HEK293T (cell line): ENCODE data around the gene MAP3K20.

ENCODE experiments used
- CTCF ChIA-PET: fragments of 350-600 bp; formaldehyde crosslinking; extraction: SDS; loops from one replicate; lab custom pipeline; 2021; ENCODE audit warnings: antibody characterized with exemption, inconsistent platforms; lab: Yijun Ruan, JAX
- POLR2A ChIA-PET: fragments of 350-600 bp; formaldehyde crosslinking; extraction: SDS; loops from one replicate; lab custom pipeline; 2020; ENCODE audit warnings: antibody characterized with exemption, inconsistent platforms; lab: Yijun Ruan, JAX
- DNase-seq: peaks from one replicate; pipeline ENCODE4 v3.0.0; 2012; ENCODE audit warnings: mixed read lengths; ENCODE audit errors: extremely low spot score
- ARNT ChIP-seq: fragments of 450-650 bp; IDR thresholded peaks from 2 replicates; pipeline ENCODE4 v1.6.1; 2017; ENCODE audit warnings: mild to moderate bottlenecking
- BHLHE40 ChIP-seq: fragments of 450-650 bp; IDR thresholded peaks from 2 replicates; pipeline ENCODE4 v1.6.1; 2016; ENCODE audit warnings: mild to moderate bottlenecking, moderate library complexity, borderline replicate concordance
- CTBP1 ChIP-seq: fragments of 450-650 bp; IDR thresholded peaks from 2 replicates; pipeline ENCODE4 v1.6.1; 2016; ENCODE audit warnings: borderline replicate concordance
- ELF4 ChIP-seq: fragments of 450-650 bp; IDR thresholded peaks from 2 replicates; pipeline ENCODE4 v1.6.1; 2017; ENCODE audit warnings: antibody characterized with exemption
- FOXA1 ChIP-seq: fragments of 450-650 bp; IDR thresholded peaks from 2 replicates; pipeline ENCODE4 v1.6.1; 2016; ENCODE audit warnings: mild to moderate bottlenecking
- FOXK2 ChIP-seq: fragments of 450-650 bp; IDR thresholded peaks from 2 replicates; pipeline ENCODE4 v1.6.1; 2016; ENCODE audit warnings: mild to moderate bottlenecking
- FOXM1 ChIP-seq: fragments of 450-650 bp; IDR thresholded peaks from 2 replicates; pipeline ENCODE4 v1.6.1; 2017; ENCODE audit warnings: mild to moderate bottlenecking, borderline replicate concordance
- HDGF ChIP-seq: fragments of 450-650 bp; IDR thresholded peaks from 2 replicates; pipeline ENCODE4 v1.6.1; 2017; ENCODE audit warnings: antibody characterized with exemption, borderline replicate concordance
- L3MBTL2 ChIP-seq: fragments of 450-650 bp; conservative IDR thresholded peaks from 2 replicates; pipeline ENCODE4 v1.6.1; 2016; ENCODE audit warnings: mild to moderate bottlenecking
- LEF1 ChIP-seq: fragments of 450-650 bp; IDR thresholded peaks from 2 replicates; pipeline ENCODE4 v1.6.1; 2017; ENCODE audit warnings: mild to moderate bottlenecking, borderline replicate concordance
- NFRKB ChIP-seq: fragments of 450-650 bp; IDR thresholded peaks from 2 replicates; pipeline ENCODE4 v1.6.1; 2016; ENCODE audit warnings: mild to moderate bottlenecking, moderate library complexity
- PKNOX1 ChIP-seq: fragments of 450-650 bp; IDR thresholded peaks from 2 replicates; pipeline ENCODE4 v1.6.1; 2016
- SP1 ChIP-seq: fragments of 450-650 bp; IDR thresholded peaks from 2 replicates; pipeline ENCODE4 v1.6.1; 2017
- SUZ12 ChIP-seq: fragments of 450-650 bp; IDR thresholded peaks from 2 replicates; pipeline ENCODE4 v1.6.1; 2016; ENCODE audit warnings: mild to moderate bottlenecking
- TARDBP ChIP-seq: fragments of 450-650 bp; IDR thresholded peaks from 2 replicates; pipeline ENCODE4 v1.6.1; 2016
- ZNF384 ChIP-seq: fragments of 450-650 bp; IDR thresholded peaks from 2 replicates; pipeline ENCODE4 v1.6.1; 2016

MAP3K20 gene

GRCh38 chr2:173221937-173222594 lies 146.4 kb downstream of the MAP3K20 start:
- ChIA-PET POLR2A (no interaction called here), CTCF (no interaction called here)
- no peak for DNase-seq
- TF ChIP-seq L3MBTL2: no peak
- no peak for TF ChIP-seq CTBP1
- TF ChIP-seq LEF1: no peak
- TF ChIP-seq ZNF384: no peak
- TF ChIP-seq HDGF: no peak
- no peak for TF ChIP-seq ELF4
- no peak for TF ChIP-seq SP1
- TF ChIP-seq ARNT: no peak
- no peak for TF ChIP-seq SUZ12
- TF ChIP-seq NFRKB: no peak
- no peak for TF ChIP-seq FOXM1
- no peak for TF ChIP-seq PKNOX1
- TF ChIP-seq TARDBP: no peak
- no peak for TF ChIP-seq BHLHE40
- no peak for TF ChIP-seq FOXK2
- no peak for TF ChIP-seq FOXA1

- TF ChIP-seq ZNF384 (no peak), L3MBTL2 (no peak), PKNOX1 (no peak), LEF1 (no peak), TARDBP (no peak), NFRKB (no peak), SP1 (no peak), SUZ12 (no peak), BHLHE40 (no peak), HDGF (no peak), ARNT (no peak), FOXK2 (no peak), CTBP1 (no peak), FOXA1 (no peak)
- ChIA-PET CTCF (interaction anchor here (1.3 kb wide), 1 partner anchor 196 kb away, joined by 5 read pairs; no protein-coding TSS in a partner anchor), POLR2A (interaction anchor here (0.6 kb wide), 1 partner anchor 38 kb away, joined by 3 read pairs; no protein-coding TSS in a partner anchor)
- DNase-seq: no peak
Observed at GRCh38 chr2:173223871-173224270, 148.2 kb downstream of the MAP3K20 start.

- no peak for DNase-seq
- TF ChIP-seq LEF1: no peak
- TF ChIP-seq CTBP1: no peak
- TF ChIP-seq TARDBP: no peak
- no peak for TF ChIP-seq ARNT
- no peak for TF ChIP-seq NFRKB
- TF ChIP-seq SUZ12: no peak
- no peak for TF ChIP-seq ELF4
- no peak for TF ChIP-seq FOXA1
- ChIA-PET POLR2A (no interaction called here), CTCF (no interaction called here)
Observed at GRCh38 chr2:173226899-173227698, 151.5 kb downstream of the MAP3K20 start.

- no peak for TF ChIP-seq L3MBTL2
- TF ChIP-seq ARNT: no peak
- TF ChIP-seq TARDBP: no peak
- TF ChIP-seq NFRKB: no peak
- TF ChIP-seq FOXA1: no peak
- no peak for TF ChIP-seq ELF4
- TF ChIP-seq SUZ12: no peak
- no peak for TF ChIP-seq CTBP1
- POLR2A ChIA-PET: no interaction called here
- DNase-seq: no peak
- CTCF ChIA-PET: no interaction called here
Observed at GRCh38 chr2:173229086-173229485, 153.4 kb downstream of the MAP3K20 start.

- DNase-seq: no peak
- ChIA-PET POLR2A (no interaction called here), CTCF (no interaction called here)
- TF ChIP-seq FOXM1 (no peak), CTBP1 (no peak), ARNT (no peak), SP1 (no peak), ELF4 (no peak), FOXK2 (no peak), L3MBTL2 (no peak), LEF1 (no peak), ZNF384 (no peak), NFRKB (no peak), FOXA1 (no peak), PKNOX1 (no peak), HDGF (no peak), TARDBP (no peak), BHLHE40 (no peak), SUZ12 (no peak)
Observed at GRCh38 chr2:173230181-173230580, 154.5 kb downstream of the MAP3K20 start.
